Spleen (tissue), 7 donors: ENCODE results near the gene MYD88.

ENCODE experiments used
- CTCF ChIP-seq, 11 experiments: fragments of 200-600 bp in 7 of 11; fragments of 450-650 bp in 4 of 11; sonication (generic) in 4 of 11; IDR thresholded peaks in 8 of 11; conservative IDR thresholded peaks in 3 of 11; 1 replicate in 7 of 11; 2 replicates in 4 of 11; pipeline versions ENCODE4 v1.4.0 to v1.8.0; 2016 to 2021; ENCODE audit warnings: antibody characterized with exemption in 11 of 11, inconsistent platforms in 4 of 11, mild to moderate bottlenecking in 1 of 11
- POLR2AphosphoS5 ChIP-seq, 3 donors: sonication (generic); formaldehyde crosslinking; IDR thresholded peaks; one replicate each; pipeline ENCODE4 v1.5.1; 2017; ENCODE audit warnings: antibody characterized with exemption in 3 of 3
- donor health status: DM: no; HTN: no; CAD: no; lungs with moderate emphysema.
- donor health status: DM: no; HTN: no; CAD: no.
- donor health status: DM: no; HTN: no; CAD: no.

DNA sequence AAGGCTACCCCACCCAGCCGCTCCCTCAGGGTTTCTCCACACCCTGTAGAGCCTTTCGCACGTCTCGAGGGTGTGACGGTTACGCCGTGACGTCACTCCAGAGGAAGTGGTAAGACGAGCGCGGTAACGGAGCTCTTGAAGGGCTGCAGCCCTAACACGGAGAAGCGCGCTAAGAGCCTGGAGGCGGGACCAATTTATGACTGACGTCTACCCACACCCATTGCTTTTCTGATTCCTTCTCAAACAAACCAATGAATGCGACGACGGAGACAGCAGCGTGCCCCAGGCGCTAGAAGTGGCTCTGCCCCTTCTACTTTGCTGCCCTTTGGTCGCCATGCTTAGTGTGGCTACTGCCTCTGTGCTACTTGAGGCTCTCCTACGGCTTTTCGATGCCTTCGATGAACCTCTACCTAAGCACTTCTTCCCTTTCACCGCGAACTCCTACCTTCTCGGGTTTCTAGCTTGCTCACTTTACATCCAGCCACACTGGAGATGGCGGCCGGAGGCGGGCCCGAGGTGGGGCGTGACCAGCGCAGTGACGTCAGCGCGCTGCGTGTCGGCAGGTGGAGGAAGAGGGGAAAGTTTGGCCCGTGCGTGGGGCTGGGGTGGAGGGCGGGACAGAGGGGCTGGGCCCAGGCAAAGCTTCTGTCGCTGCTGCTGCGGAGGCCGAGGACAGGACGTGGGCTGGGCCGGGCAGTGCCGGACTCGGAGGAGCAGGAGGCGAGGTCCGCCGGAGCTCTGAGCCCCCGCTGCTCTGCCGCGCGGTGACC, 26.7 kb downstream of the MYD88 start, which contains the start of gene OXSR1:
- TF ChIP-seq CTCF (IDR thresholded peaks at IDR 0.05 in 8 of 11, conservative IDR thresholded peaks at IDR 0.05 in 3 of 11) (peak in 3 of 11 experiments; percentile 0 to 22 (median 17)), POLR2AphosphoS5 (IDR thresholded peaks at IDR 0.05) (peak; percentile 95 to 97 (median 95))
